Esophagus muscularis mucosa (tissue), 4 donors: ENCODE data around the gene RNASET2. TPM values are rescaled to one million over a fixed set of nuclear protein-coding genes. Genes with fewer than 3 reads are reported as not detected.
A peak's percentile ranks its signal among the peaks of the same experiment; 100 is the strongest.

Source experiments
- DNase-seq: peaks from one replicate; pipeline ENCODE4 v3.0.0-alpha.2; 2017; ENCODE audit errors: extremely low spot score
- H3K27ac ChIP-seq, 4 donors: fragments of 200-600 bp; sonication (generic); replicated peaks in 1 of 4; 1 replicate in 3 of 4; 2 replicates in 1 of 4; pipeline ENCODE4 v1.5.1; 2016 to 2019; ENCODE audit warnings: mild to moderate bottlenecking in 1 of 4
- H3K27me3 ChIP-seq, 4 donors: fragments of 200-600 bp; sonication (generic); one replicate each; pipeline versions ENCODE4 v1.5.1 to v1.6.0; 2016 to 2019
- H3K36me3 ChIP-seq, 4 donors: fragments of 200-600 bp; sonication (generic); one replicate each; pipeline ENCODE4 v1.5.1; 2016 to 2019
- H3K4me1 ChIP-seq, 4 donors: fragments of 200-600 bp; sonication (generic); one replicate each; pipeline ENCODE4 v1.5.1; 2016 to 2019
- H3K4me3 ChIP-seq, 4 donors: fragments of 200-600 bp; sonication (generic); 1 replicate in 2 of 4; 2 replicates in 2 of 4; pipeline ENCODE4 v1.5.1; 2016 to 2019; ENCODE audit warnings: mild to moderate bottlenecking in 4 of 4, moderate library complexity in 1 of 4
- H3K9me3 ChIP-seq, 4 donors: fragments of 200-600 bp; sonication (generic); 1 replicate in 3 of 4; 2 replicates in 1 of 4; pipeline ENCODE4 v1.5.1; 2016 to 2019
- EP300 ChIP-seq: sonication (generic); formaldehyde crosslinking; IDR thresholded peaks from one replicate; pipeline ENCODE4 v1.6.1; 2017; ENCODE audit warnings: antibody characterized with exemption
- POLR2A ChIP-seq: fragments of 450-650 bp; IDR thresholded peaks from one replicate; pipeline ENCODE4 v1.6.1; 2017; ENCODE audit warnings: antibody characterized with exemption, moderate library complexity, mild to moderate bottlenecking, low read depth
- POLR2AphosphoS5 ChIP-seq, 2 donors: sonication (generic); formaldehyde crosslinking; IDR thresholded peaks; one replicate each; pipeline ENCODE4 v1.6.1; 2017; ENCODE audit warnings: antibody characterized with exemption in 2 of 2
- WGBS: methylation state at CpG from one replicate; pipeline ENCODE4 v1.1.5; 2018; 5-methylcytosine and 5-hydroxymethylcytosine counted together
- intact Hi-C: fragments of 100-400 bp; cut with DNase I; formaldehyde crosslinking; loops from one replicate; pipeline ENCODE4 v1.15.1; 2023
- total RNA-seq, 4 donors: library from RNA; depleted of rRNA; stranded (reverse); fragments of >200 nt; gene quantifications; one replicate each; pipeline versions ENCODE4 v1.1.0 to v1.2.1, GENCODE V29; 2016
- TF ChIP-seq, protein P1 (sequence below), 3 experiments: fragments of 200-600 bp in 2 of 3; fragments of 450-650 bp in 1 of 3; sonication (generic) in 2 of 3; IDR thresholded peaks; one replicate each; pipeline ENCODE4 v1.5.1; 2017 to 2019; ENCODE audit warnings: antibody characterized with exemption in 3 of 3, mild to moderate bottlenecking in 2 of 3, moderate library complexity in 1 of 3

The RNASET2 gene
- total RNA-seq, 4 donors from 2014 or later, result 24.1 to 54.5 (median 30.4) TPM

GRCh38 chr6:166999145-166999883, 43.0 kb upstream of the RNASET2 start, which contains the start of gene CEP43:
Gene CEP43 (plus strand): TSS chr6:166999397. CDS start chr6:166999413, 16 bp downstream.
- peaks cover 3 to 40% (median 34%) of the 10 kb centered on the region in 4 donors for H3K4me1 ChIP-seq
- H3K27ac ChIP-seq, result peak within 1 kb of the TSS; percentile 71 to 78 (median 72)

DNA sequence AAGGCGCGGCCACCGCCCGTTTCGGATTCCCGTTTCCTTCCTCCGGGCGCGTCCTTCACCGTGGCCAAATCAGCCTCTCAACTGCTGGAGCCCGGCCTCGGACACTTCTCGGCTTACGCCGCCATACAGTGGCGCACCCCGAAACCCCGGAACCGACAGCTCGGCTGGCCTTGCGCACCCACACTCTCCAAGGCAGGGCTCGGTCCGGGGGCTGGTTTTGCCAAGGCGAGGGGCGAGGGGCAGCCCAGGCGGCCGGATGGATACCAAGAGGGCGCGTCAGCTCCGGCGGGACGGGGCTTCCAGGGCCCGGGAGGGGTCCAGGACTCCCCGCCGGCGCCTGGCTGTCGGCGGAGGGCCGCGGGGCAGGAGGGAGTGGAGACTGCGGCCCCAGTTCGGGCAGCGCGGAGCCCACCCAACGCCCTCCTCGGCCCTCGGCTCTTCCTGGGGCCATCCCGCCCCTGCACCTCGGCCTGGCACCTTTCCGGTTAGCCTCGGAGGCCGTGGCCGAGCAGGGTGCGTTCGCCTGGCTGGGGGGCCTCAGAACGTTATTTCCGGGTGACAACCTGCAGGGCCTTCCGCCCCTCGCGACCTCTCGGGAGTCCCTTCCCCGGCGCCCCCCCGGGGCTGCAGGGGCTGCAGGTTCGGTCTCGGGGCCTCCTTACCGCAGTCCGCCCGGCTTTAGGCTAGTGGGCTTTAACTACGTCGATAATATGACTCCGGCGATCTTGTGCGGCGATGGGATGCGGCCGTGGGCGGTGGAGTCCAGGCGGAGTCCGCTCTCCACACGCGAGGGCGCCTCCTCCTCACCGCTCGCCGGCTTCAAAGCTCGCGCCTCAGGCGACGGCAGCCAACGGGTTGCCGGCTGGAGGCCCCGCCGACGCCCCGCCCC, 42.1 kb upstream of the RNASET2 start:
- Histone ChIP-seq H3K27me3 (no peaks in the 10 kb centered on the region), H3K27ac (peak overlapping the region; percentile 71 to 78 (median 72)), H3K36me3 (peaks cover 0 to 4% (median 0%) of the 10 kb centered on the region in 4 donors), H3K4me3 (peak overlapping the region; percentile 87 to 99 (median 95)), H3K4me1 (peaks cover 3 to 40% (median 34%) of the 10 kb centered on the region in 4 donors), H3K9me3 (no peaks in the 10 kb centered on the region)
- DNase-seq, result peak; percentile 91
- intact Hi-C loops, result loop anchor here (2.0 to 5.0 kb wide), 2 partner anchors 42 to 144 kb away; partner anchors contain the start of gene RNASET2
- TF ChIP-seq POLR2A, result no peak
- TF ChIP-seq, protein P1, sequence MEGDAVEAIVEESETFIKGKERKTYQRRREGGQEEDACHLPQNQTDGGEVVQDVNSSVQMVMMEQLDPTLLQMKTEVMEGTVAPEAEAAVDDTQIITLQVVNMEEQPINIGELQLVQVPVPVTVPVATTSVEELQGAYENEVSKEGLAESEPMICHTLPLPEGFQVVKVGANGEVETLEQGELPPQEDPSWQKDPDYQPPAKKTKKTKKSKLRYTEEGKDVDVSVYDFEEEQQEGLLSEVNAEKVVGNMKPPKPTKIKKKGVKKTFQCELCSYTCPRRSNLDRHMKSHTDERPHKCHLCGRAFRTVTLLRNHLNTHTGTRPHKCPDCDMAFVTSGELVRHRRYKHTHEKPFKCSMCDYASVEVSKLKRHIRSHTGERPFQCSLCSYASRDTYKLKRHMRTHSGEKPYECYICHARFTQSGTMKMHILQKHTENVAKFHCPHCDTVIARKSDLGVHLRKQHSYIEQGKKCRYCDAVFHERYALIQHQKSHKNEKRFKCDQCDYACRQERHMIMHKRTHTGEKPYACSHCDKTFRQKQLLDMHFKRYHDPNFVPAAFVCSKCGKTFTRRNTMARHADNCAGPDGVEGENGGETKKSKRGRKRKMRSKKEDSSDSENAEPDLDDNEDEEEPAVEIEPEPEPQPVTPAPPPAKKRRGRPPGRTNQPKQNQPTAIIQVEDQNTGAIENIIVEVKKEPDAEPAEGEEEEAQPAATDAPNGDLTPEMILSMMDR (IDR thresholded peaks at IDR 0.05), result no peak
- no peak for TF ChIP-seq EP300
- no peak for TF ChIP-seq POLR2AphosphoS5 (IDR thresholded peaks at IDR 0.05)
- WGBS, result 6% methylated on average over 7 of the region's 96 CpGs

More at GRCh38 chr6:166999145-166999883, 43.0 kb upstream of the RNASET2 start, which contains the start of gene CEP43:
- H3K4me3 ChIP-seq, result peak within 1 kb of the TSS; percentile 87 to 99 (median 95)
- peak; percentile 97 for DNase-seq
- no peaks in the 10 kb centered on the region for H3K9me3 ChIP-seq
- TF ChIP-seq, protein P1 (IDR thresholded peaks at IDR 0.05), result peak; percentile 5 to 18 (median 12)
- TF ChIP-seq POLR2AphosphoS5 (IDR thresholded peaks at IDR 0.05), result peak in 1 of 2 donors; percentile 77
- no peak for TF ChIP-seq POLR2A
- no peak for TF ChIP-seq EP300
- intact Hi-C loops, result loop anchor here (2.0 to 5.0 kb wide), 2 partner anchors 43 to 143 kb away; partner anchors contain the start of gene RNASET2
- H3K36me3 ChIP-seq, result peaks cover 0 to 8% (median 0%) of the 10 kb centered on the region in 4 donors
- 0% methylated on average over 5 of the region's 93 CpGs for WGBS
- H3K27me3 ChIP-seq, result no peaks in the 10 kb centered on the region

- intact Hi-C loops, result loop anchor here (2.0 to 5.0 kb wide), 2 partner anchors 41 to 144 kb away; partner anchors contain the start of gene RNASET2
- WGBS, result 20% methylated on average over 6 of the region's 38 CpGs
- TF ChIP-seq, protein P1 (IDR thresholded peaks at IDR 0.05), result peak; percentile 8 to 56 (median 35)
- TF ChIP-seq POLR2AphosphoS5 (IDR thresholded peaks at IDR 0.05), result no peak
- no peak for TF ChIP-seq POLR2A
- TF ChIP-seq EP300, result no peak
- H3K4me1 ChIP-seq, result peaks cover 3 to 40% (median 34%) of the 10 kb centered on the region in 4 donors
- peak overlapping the region; percentile 87 to 99 (median 95) for H3K4me3 ChIP-seq
- no peaks in the 10 kb centered on the region for H3K9me3 ChIP-seq
- DNase-seq, result peak; percentile 92
- peak overlapping the region in 3 of 4 donors; percentile 71 to 78 (median 72) for H3K27ac ChIP-seq
- peaks cover 0 to 4% (median 0%) of the 10 kb centered on the region in 4 donors for H3K36me3 ChIP-seq
- H3K27me3 ChIP-seq, result no peaks in the 10 kb centered on the region
These were observed 41.5 kb upstream of the RNASET2 start for GRCh38 chr6:166997768-166998255.

- Histone ChIP-seq H3K4me1 (peaks cover 3 to 40% (median 34%) of the 10 kb centered on the region in 4 donors), H3K27ac (no peak overlapping the region), H3K36me3 (peaks cover 0 to 2% (median 0%) of the 10 kb centered on the region in 4 donors), H3K9me3 (no peaks in the 10 kb centered on the region), H3K4me3 (peak overlapping the region in 2 of 4 donors; percentile 97 to 99), H3K27me3 (no peaks in the 10 kb centered on the region)
- TF ChIP-seq POLR2AphosphoS5 (IDR thresholded peaks at IDR 0.05) (no peak), EP300 (no peak), POLR2A (no peak)
- TF ChIP-seq, protein P1 (IDR thresholded peaks at IDR 0.05), result no peak
- 76% methylated on average over 3 of the region's 3 CpGs for WGBS
- no peak for DNase-seq
- intact Hi-C loops, result loop anchor here (5.0 kb wide), 1 partner anchor 145 kb away; no protein-coding TSS in a partner anchor
These were observed 41.0 kb upstream of the RNASET2 start for GRCh38 chr6:166997348-166997747.
